ENCODE results near the gene PCSK6.

The PCSK6 gene

DNA sequence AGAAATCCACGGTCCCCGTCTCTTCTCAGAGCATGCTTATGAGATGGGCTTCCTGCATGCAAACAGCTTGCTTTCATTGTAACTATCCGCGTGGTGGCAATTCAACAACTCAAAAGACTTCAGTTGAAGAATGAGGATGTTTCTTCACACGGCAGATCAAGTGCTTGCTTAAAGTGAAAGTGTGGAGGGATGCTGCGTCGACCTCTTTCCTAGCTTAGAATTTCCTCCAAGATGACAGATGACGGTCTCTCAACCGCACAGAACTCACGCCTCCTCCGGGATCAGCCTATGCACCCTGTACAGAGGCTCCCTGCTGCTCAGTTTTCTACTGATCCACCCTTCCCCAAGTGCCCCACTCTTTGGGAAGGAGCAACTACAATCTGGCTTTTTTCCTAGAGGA is 47.8 kb downstream of the PCSK6 start:
- H3K9me2 ChIP-seq (replicated peaks; ENCODE audit: low read depth, low read length) = no peaks in the 10 kb centered on the region
- no peaks in the 10 kb centered on the region for H3K4me1 ChIP-seq (ENCODE audit: insufficient read depth, low read length, poor library complexity, severe bottlenecking)
- H3F3A ChIP-seq (ENCODE audit: low read depth) = no peaks in the 10 kb centered on the region
- no peaks in the 10 kb centered on the region for H3K36me3 ChIP-seq (ENCODE audit: insufficient read depth, low read length)
- no peaks in the 10 kb centered on the region for H3K27me3 ChIP-seq (ENCODE audit: insufficient read depth, low read length, poor library complexity, severe bottlenecking)
- H3K9ac ChIP-seq (ENCODE audit: low read depth, low read length, poor library complexity, severe bottlenecking) = no peak overlapping the region
- no peaks in the 10 kb centered on the region for H4K20me1 ChIP-seq (ENCODE audit: insufficient read depth, low read length, poor library complexity, severe bottlenecking)
- H3K9me3 ChIP-seq (ENCODE audit: insufficient read depth, low read depth, low read length) = peaks cover 9% of the 10 kb centered on the region; the same call in 1 of the 2 replicates
- no peak for TF ChIP-seq CTCF (conservative IDR thresholded peaks at IDR 0.05; ENCODE audit: low read length)
- TF ChIP-seq EZH2phosphoT487 (IDR thresholded peaks at IDR 0.05; ENCODE audit: borderline replicate concordance) = no peak
- no peak overlapping the region for H3K4me2 ChIP-seq (ENCODE audit: low read depth, low read length, poor library complexity, severe bottlenecking)
- no peaks in the 10 kb centered on the region for H3K79me2 ChIP-seq (ENCODE audit: insufficient read depth, low read length)
- H3K4me3 ChIP-seq (ENCODE audit: low read length, poor library complexity, severe bottlenecking) = no peak overlapping the region
- H2AFZ ChIP-seq (ENCODE audit: low read length) = no peak overlapping the region

DNA sequence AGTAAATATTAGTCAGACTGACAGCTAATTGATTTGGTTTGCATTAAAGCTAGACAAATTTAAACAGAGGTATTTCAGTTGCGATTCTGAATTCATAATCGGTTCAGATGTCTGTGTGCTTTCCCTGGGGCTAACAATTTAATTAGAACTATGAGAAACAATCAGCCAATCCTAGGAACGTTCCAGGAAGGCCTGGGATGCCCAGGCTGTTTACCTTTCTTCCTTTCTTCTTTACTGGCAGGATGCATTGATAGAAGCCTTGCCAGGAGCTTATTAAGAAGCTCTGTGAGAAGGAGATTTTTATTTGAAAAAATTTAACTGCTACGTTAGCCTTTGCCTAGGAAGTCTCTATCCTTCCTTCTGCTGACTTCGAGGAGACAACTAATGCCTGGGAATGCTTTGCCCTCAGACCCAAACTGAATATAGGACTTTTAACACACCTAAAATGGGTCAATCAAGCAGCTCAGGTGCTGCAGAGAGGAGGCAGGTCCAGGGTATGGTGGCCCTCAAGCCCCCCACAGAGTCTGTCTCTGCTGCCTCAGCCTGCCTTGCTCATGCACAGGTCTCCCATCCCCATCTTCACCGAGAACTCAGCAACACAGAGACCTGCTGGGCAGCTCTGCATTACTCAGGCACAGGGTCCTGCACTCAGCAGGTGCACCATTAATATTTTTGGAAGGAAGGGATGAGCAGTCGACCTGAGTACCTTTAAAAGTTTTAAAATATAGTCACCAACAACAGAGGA is 48.5 kb downstream of the PCSK6 start:
- Histone ChIP-seq H3K9ac (ENCODE audit: low read depth, low read length, poor library complexity, severe bottlenecking) (no peak overlapping the region), H3K4me1 (ENCODE audit: insufficient read depth, low read length, poor library complexity, severe bottlenecking) (no peaks in the 10 kb centered on the region), H3K9me3 (ENCODE audit: insufficient read depth, low read depth, low read length) (peaks cover 9% of the 10 kb centered on the region; the same call in 1 of the 2 replicates), H3K79me2 (ENCODE audit: insufficient read depth, low read length) (no peaks in the 10 kb centered on the region), H4K20me1 (ENCODE audit: insufficient read depth, low read length, poor library complexity, severe bottlenecking) (no peaks in the 10 kb centered on the region), H3F3A (ENCODE audit: low read depth) (no peaks in the 10 kb centered on the region), H3K27me3 (ENCODE audit: insufficient read depth, low read length, poor library complexity, severe bottlenecking) (no peaks in the 10 kb centered on the region), H3K9me2 (replicated peaks; ENCODE audit: low read depth, low read length) (no peaks in the 10 kb centered on the region), H3K4me2 (ENCODE audit: low read depth, low read length, poor library complexity, severe bottlenecking) (no peak overlapping the region), H3K4me3 (ENCODE audit: low read length, poor library complexity, severe bottlenecking) (no peak overlapping the region), H2AFZ (ENCODE audit: low read length) (no peak overlapping the region), H3K36me3 (ENCODE audit: insufficient read depth, low read length) (no peaks in the 10 kb centered on the region)
- TF ChIP-seq CTCF (conservative IDR thresholded peaks at IDR 0.05; ENCODE audit: low read length) (no peak), EZH2phosphoT487 (IDR thresholded peaks at IDR 0.05; ENCODE audit: borderline replicate concordance) (no peak)

DNA sequence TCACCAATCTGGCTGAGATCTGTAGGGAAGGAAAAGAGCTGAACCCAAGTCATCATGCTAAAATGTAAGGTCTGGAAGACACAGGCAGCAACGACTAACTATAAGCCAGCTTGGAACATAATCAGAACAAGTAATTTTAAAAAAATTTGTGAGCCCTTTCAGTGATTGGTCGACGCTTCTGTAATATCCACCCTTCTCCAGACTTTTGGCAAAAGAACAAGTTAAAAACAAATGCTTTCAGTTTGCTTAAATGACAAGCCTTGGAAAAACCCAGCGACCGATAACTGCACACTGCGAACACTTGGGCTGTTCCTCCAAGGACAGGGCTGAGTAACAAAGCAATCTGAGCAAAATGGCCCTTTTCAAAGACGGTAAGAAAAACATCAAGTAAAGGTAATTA is 49.6 kb downstream of the PCSK6 start:
- Histone ChIP-seq H3K4me3 (ENCODE audit: low read length, poor library complexity, severe bottlenecking) (no peak overlapping the region), H3K9ac (ENCODE audit: low read depth, low read length, poor library complexity, severe bottlenecking) (no peak overlapping the region), H3K36me3 (ENCODE audit: insufficient read depth, low read length) (no peaks in the 10 kb centered on the region), H3K9me3 (ENCODE audit: insufficient read depth, low read depth, low read length) (peaks cover 8% of the 10 kb centered on the region; the same call in 1 of the 2 replicates), H4K20me1 (ENCODE audit: insufficient read depth, low read length, poor library complexity, severe bottlenecking) (no peaks in the 10 kb centered on the region), H3K4me1 (ENCODE audit: insufficient read depth, low read length, poor library complexity, severe bottlenecking) (no peaks in the 10 kb centered on the region), H2AFZ (ENCODE audit: low read length) (no peak overlapping the region), H3K4me2 (ENCODE audit: low read depth, low read length, poor library complexity, severe bottlenecking) (no peak overlapping the region), H3K27me3 (ENCODE audit: insufficient read depth, low read length, poor library complexity, severe bottlenecking) (no peaks in the 10 kb centered on the region), H3K9me2 (replicated peaks; ENCODE audit: low read depth, low read length) (no peaks in the 10 kb centered on the region), H3K79me2 (ENCODE audit: insufficient read depth, low read length) (no peaks in the 10 kb centered on the region), H3F3A (ENCODE audit: low read depth) (no peaks in the 10 kb centered on the region)
- TF ChIP-seq CTCF (conservative IDR thresholded peaks at IDR 0.05; ENCODE audit: low read length) (no peak), EZH2phosphoT487 (IDR thresholded peaks at IDR 0.05; ENCODE audit: borderline replicate concordance) (no peak)
